ENCODE data around the gene CARF. TPM values are rescaled to one million over a fixed set of nuclear protein-coding genes. Genes with fewer than 3 reads are reported as not detected.

Gene CARF, protein sequence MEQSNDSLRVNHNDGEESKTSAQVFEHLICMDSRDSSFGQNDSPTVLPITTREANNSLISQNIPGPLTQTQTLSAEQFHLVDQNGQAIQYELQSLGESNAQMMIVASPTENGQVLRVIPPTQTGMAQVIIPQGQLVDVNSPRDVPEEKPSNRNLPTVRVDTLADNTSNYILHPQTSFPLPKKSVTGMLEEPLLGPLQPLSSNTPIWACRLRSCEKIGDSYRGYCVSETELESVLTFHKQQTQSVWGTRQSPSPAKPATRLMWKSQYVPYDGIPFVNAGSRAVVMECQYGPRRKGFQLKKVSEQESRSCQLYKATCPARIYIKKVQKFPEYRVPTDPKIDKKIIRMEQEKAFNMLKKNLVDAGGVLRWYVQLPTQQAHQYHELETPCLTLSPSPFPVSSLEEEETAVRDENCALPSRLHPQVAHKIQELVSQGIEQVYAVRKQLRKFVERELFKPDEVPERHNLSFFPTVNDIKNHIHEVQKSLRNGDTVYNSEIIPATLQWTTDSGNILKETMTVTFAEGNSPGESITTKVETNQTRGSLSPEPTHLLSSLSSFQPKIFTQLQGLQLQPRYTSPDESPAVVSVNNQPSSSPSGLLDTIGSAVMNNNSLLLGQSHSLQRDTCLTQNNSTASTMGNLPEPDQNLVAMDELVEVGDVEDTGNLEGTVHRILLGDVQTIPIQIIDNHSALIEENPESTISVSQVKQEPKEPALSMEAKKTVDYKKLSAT
- total RNA-seq (2013): 10.3 TPM
- polyA plus RNA-seq: 1 to 10 TPM; 1.1 to 4.6 (median 2.8) TPM
- polyA minus RNA-seq: 2.2 and 2.8 TPM in 2 replicates
- 2.8 to 10.2 (median 5.3) reads per million in 11 experiments for total RNA-seq

DNA sequence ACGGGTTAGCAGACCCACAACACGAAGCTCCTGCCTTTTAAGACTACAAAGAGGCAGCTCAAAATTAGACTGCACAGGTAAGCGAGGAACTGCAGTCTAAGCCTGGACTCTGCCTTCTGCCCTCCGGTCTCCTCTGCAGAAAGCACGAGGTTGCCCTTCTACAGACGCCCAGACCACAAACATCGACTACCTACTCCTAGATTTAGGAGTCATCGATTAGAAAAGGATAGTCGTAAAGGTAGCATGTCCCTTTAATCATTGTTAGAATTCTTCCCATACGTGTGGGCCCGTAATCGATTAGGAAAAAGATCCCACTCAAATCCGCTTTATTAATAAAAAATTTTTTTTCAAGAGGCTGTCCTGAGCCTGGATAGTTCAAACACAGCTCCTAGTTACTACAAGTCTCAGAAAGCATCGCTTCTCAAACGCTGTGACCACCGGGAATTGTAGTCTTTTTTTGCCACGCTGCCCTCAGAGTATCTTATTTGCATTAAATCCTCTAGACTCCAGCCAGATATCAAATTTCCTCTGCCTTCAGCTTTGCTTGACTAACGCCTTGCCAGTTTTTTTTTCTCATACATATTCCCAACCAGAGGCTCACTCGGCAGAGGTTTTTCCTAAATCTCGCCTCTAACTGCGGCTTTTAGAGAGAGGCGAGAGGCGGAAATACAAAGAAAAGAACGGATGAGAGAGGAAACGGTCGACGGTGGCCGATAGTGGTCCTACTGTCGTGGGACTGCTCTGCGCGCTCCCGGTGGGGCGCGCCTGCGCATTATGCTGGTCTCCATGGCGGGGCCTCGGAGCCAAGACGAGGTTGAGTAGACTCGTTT lies at the start of gene CARF, which contains the start of gene WDR12:
Gene CARF, plus strand, starts transcription at position 764 of the 830 bp plus-strand sequence. CDS start 29,628 bp downstream, outside the sequence.
Gene WDR12, minus strand, starts transcription at position 162 of the 830 bp plus-strand sequence. CDS start 197 bp downstream, outside the sequence.
- peak within 1 kb of the TSS; percentile 65 to 99 (median 95) for H3K4me3 ChIP-seq (replicated peaks in 1 of 3; ENCODE audit: low read depth in 2 of 3, low read length in 3 of 3)
- Mint-ChIP-seq H3K4me1 (peaks cover 32% of the 10 kb centered on the region), H3K9me3 (no peaks in the 10 kb centered on the region), H3K27ac (peak within 1 kb of the TSS; percentile 91 to 99 (median 97)), H3K4me3 (peak within 1 kb of the TSS; percentile 97), H3K36me3 (peaks cover 0 to 2% of the 10 kb centered on the region in 2 donors), H3K27me3 (ENCODE audit: low read depth in 3 of 3) (no peaks in the 10 kb centered on the region)
- peak within 1 kb of the TSS; percentile 61 for H3K9ac ChIP-seq (ENCODE audit: insufficient read depth, low read length, poor library complexity, severe bottlenecking)
- TF ChIP-seq, protein P1, sequence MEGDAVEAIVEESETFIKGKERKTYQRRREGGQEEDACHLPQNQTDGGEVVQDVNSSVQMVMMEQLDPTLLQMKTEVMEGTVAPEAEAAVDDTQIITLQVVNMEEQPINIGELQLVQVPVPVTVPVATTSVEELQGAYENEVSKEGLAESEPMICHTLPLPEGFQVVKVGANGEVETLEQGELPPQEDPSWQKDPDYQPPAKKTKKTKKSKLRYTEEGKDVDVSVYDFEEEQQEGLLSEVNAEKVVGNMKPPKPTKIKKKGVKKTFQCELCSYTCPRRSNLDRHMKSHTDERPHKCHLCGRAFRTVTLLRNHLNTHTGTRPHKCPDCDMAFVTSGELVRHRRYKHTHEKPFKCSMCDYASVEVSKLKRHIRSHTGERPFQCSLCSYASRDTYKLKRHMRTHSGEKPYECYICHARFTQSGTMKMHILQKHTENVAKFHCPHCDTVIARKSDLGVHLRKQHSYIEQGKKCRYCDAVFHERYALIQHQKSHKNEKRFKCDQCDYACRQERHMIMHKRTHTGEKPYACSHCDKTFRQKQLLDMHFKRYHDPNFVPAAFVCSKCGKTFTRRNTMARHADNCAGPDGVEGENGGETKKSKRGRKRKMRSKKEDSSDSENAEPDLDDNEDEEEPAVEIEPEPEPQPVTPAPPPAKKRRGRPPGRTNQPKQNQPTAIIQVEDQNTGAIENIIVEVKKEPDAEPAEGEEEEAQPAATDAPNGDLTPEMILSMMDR (IDR thresholded peaks at IDR 0.05): no peak
- H3K36me3 ChIP-seq (replicated peaks in 1 of 2; ENCODE audit: control insufficient read depth in 1 of 2, insufficient read depth in 2 of 2, low read length in 2 of 2): peaks cover 0 to 2% of the 10 kb centered on the region in 2 donors
- peak within 1 kb of the TSS; percentile 90 for H3K4me2 ChIP-seq (replicated peaks; ENCODE audit: extremely low read depth, low read length, poor library complexity, severe bottlenecking)
- peaks cover 42% of the 10 kb centered on the region for H3K79me2 ChIP-seq (ENCODE audit: insufficient read depth, low read length)
- H3K4me1 ChIP-seq (ENCODE audit: control insufficient read depth in 1 of 2, insufficient read depth in 2 of 2, low read length in 2 of 2): peaks cover 19 to 22% of the 10 kb centered on the region in 2 donors
- H3K27me3 ChIP-seq (ENCODE audit: control insufficient read depth in 2 of 2, insufficient read depth in 2 of 2, low read length in 2 of 2): no peaks in the 10 kb centered on the region
- WGBS (ENCODE audit: insufficient coverage): under 1% methylated on average over 24 of the region's 39 CpGs
- peak; percentile 87 to 92 (median 89) for DNase-seq
- H3K9me3 ChIP-seq (replicated peaks in 1 of 2; ENCODE audit: control insufficient read depth in 1 of 2, insufficient read depth in 1 of 2, low read length in 2 of 2): no peaks in the 10 kb centered on the region
- H2AFZ ChIP-seq (ENCODE audit: insufficient read depth, low read depth, low read length, poor library complexity, severe bottlenecking): peak within 1 kb of the TSS; percentile 93
- peak within 1 kb of the TSS; percentile 76 to 81 for H3K27ac ChIP-seq (ENCODE audit: low read depth in 1 of 2, low read length in 2 of 2)
- no peaks in the 10 kb centered on the region for H4K20me1 ChIP-seq (ENCODE audit: insufficient read depth, low read length)
- intact Hi-C loops (cut with micrococcal nuclease): loop anchor here (1.0 to 5.0 kb wide), 5 partner anchors 41 to 327 kb away; partner anchors contain the start of genes CYP20A1 (in 2 of the 2) and NBEAL1 (in 2 of the 2)

All from CD14-positive monocyte (primary cell).